SIG-M5 treated with dmso at 0.1 percent for 504 hours (cell line): ENCODE measurements around the gene NRCAM.
A peak's percentile ranks its signal among the peaks of the same experiment; 100 is the strongest.

Experiments
- DNase-seq: peaks from one replicate; lab custom pipeline; 2025; ENCODE audit not compliant: unreplicated experiment; lab: John Stamatoyannopoulos, UW

Gene NRCAM

GRCh38 chr7:108103558-108104298 is 352.5 kb downstream of the NRCAM start:
- DNase-seq = no peak

GRCh38 chr7:108102671-108103312 is 353.4 kb downstream of the NRCAM start:
- no peak for DNase-seq

GRCh38 chr7:108101759-108102158 is 354.5 kb downstream of the NRCAM start:
- no peak for DNase-seq

GRCh38 chr7:108099713-108100112 is 356.5 kb downstream of the NRCAM start:
- DNase-seq = peak; percentile 12

- no peak for DNase-seq
Measured at GRCh38 chr7:108097703-108098102, 358.5 kb downstream of the NRCAM start.
